NCI-H82 treated with DMSO at 0.1 percent for 48 hours (cell line): Measurements from ENCODE around the gene NFKBIZ.

Source experiments
- DNase-seq: peaks from one replicate; lab custom pipeline; 2025; ENCODE audit not compliant: unreplicated experiment; lab: John Stamatoyannopoulos, UW

The NFKBIZ gene

GRCh38 chr3:101825904-101826445 lies 23.3 kb upstream of the NFKBIZ start:
- no peak for DNase-seq

GRCh38 chr3:101827211-101828174 lies 21.8 kb upstream of the NFKBIZ start:
- DNase-seq = no peak

- DNase-seq = no peak
These were observed 21.0 kb upstream of the NFKBIZ start for GRCh38 chr3:101828276-101828675.

- DNase-seq = no peak
These were observed 20.4 kb upstream of the NFKBIZ start for GRCh38 chr3:101828691-101829436.

- DNase-seq = no peak
These were observed 19.9 kb upstream of the NFKBIZ start for GRCh38 chr3:101829437-101829830.

GRCh38 chr3:101829874-101830273 lies 19.4 kb upstream of the NFKBIZ start:
- no peak for DNase-seq

GRCh38 chr3:101833446-101833974 lies 15.8 kb upstream of the NFKBIZ start:
- no peak for DNase-seq

- DNase-seq = no peak
These were observed 13.6 kb upstream of the NFKBIZ start for GRCh38 chr3:101835676-101836075.

- no peak for DNase-seq
These were observed 13.2 kb upstream of the NFKBIZ start for GRCh38 chr3:101836160-101836559.

- DNase-seq = no peak
These were observed 12.4 kb upstream of the NFKBIZ start for GRCh38 chr3:101836652-101837598.

GRCh38 chr3:101838691-101839090 lies 10.6 kb upstream of the NFKBIZ start:
- no peak for DNase-seq

- DNase-seq = no peak
These were observed 9.2 kb upstream of the NFKBIZ start for GRCh38 chr3:101840066-101840465.

GRCh38 chr3:101842245-101842934 lies 6.9 kb upstream of the NFKBIZ start:
- DNase-seq = no peak

GRCh38 chr3:101842935-101843330 lies 6.4 kb upstream of the NFKBIZ start:
- no peak for DNase-seq

GRCh38 chr3:101845425-101845824 lies 3.9 kb upstream of the NFKBIZ start:
- no peak for DNase-seq

GRCh38 chr3:101846709-101847108 lies 2.6 kb upstream of the NFKBIZ start:
- no peak for DNase-seq

- no peak for DNase-seq
These were observed 2.0 kb upstream of the NFKBIZ start for GRCh38 chr3:101847328-101847727.

- DNase-seq = no peak
These were observed 988 bp upstream of the NFKBIZ start for GRCh38 chr3:101848326-101848725.

GRCh38 chr3:101849714-101850245 lies 466 bp downstream of the NFKBIZ start:
- no peak for DNase-seq
